NCI-H2227 treated with DMSO at 0.1 percent for 48 hours (cell line): Measurements from ENCODE around the gene CCR7.
"Not testable (repeated sequence)": the region's sequence is repeated elsewhere in the genome, so short reads cannot be mapped to it uniquely, and the experiment has no call there.

Experiments
- DNase-seq: peaks from one replicate; lab custom pipeline; 2025; lab: John Stamatoyannopoulos, UW

Gene CCR7

DNA sequence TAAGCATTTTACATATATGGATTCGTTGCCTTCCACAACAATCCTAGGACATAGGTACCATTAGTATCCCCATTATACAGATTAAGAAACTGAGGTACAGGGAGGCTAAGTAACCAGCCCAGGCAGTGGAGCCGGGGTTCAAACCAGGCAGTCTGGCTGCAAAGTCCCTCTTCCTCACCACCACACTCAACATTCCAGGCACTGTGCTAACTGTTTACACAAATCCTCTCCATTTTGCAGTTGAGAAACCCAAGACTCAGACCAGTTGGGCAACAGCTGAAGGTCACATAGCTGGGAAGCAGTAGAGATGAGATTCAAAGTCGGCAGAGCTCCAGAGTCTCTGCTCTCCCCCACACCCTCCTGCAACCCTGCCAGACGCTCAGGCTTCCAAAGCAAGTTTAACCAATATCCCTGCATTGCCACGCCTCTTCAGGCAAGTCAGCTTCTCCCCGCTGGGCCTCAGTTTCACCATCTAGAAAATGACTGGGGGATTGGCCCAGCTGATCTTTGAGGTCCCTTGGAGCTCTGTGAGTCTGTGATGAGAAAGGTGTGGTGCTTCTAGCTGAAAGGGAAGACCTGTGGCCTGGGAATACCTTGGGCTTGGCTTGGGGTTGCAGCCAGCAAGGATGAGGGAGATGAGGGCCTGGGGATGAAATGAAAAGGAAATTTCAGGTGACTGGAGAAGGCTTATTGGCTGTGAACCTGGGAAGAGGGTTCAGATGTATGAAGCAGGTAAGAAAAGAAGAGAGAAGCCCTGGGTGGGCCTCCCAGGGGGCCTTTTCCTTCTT, 14.0 kb downstream of the CCR7 start:
- no peak for DNase-seq

DNA sequence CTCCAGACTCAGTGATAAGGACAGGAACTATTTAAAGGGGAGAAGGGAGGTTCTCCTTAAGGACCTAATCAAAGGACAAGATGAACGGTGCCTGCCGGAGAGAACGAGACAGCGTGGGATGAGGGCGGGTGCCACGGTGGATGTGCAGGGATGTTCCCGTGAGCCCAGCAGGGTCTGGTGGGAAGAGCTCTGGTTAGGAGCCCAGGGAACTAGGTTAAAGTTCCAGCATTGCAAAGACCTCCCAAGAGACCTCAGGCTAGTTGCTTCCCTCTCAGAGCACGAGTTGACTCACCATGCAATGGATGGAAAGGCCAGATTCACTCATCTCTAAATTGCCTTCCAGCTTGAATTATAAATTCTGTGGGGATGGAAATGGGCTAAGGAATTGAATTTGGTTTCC, 14.7 kb downstream of the CCR7 start:
- DNase-seq = no peak

DNA sequence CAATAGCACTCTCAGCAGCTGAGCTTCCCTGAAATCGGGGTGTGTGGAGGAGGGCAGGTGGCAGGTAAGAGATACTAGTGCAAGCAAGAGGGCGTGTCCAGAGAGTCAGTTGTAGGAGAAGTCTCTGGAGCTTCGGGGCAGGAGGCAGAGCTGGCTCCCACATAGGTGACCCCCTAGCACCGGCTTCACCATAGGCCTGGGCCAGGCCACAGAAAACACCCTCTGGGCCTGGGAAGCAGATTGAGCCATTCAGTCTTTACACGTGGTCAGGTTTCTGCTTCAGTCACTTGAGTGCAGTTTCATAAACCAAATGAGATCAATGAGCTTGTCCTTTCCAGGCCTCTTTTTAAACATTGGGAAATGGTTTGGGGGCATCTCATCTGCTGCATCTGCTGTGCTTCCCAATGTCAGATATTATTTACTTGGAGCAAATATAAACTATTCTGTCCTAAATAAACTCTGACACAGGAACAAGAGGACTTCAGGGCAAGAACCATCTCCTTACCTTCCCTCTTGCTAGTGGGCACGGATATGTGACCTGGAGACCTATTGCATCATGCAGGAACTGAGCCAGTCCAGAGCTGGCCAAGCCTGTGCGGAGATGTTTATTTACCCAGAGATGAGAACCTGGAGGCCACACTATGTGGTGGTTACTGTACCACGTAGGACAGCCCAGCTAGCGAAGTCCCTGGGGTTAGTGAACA, 16.1 kb downstream of the CCR7 start:
- no peak for DNase-seq

DNA sequence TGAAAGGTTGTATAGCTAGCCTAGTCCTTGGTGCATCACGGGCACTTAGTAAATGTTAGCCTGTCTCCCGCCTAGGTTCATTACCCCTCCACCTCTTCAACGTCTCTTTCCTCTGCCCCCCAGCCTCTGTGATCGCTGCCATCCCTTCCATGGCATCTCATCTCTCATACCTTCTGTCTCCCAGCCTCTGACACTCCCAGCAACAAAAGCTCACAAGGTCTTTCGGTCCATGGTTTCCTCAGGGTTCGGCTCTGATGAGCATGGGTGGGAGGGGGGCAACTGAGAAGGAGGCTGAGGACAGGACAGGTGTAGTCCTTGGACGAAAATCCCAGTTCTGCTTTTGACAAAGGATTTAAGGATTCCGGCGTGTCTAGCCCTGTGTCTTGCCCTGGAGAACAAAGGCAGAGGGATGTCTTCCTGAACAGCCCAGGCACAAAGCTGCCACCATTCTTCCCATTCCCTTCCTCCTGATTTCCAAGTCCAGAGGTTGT, 16.7 kb downstream of the CCR7 start:
- no peak for DNase-seq

DNA sequence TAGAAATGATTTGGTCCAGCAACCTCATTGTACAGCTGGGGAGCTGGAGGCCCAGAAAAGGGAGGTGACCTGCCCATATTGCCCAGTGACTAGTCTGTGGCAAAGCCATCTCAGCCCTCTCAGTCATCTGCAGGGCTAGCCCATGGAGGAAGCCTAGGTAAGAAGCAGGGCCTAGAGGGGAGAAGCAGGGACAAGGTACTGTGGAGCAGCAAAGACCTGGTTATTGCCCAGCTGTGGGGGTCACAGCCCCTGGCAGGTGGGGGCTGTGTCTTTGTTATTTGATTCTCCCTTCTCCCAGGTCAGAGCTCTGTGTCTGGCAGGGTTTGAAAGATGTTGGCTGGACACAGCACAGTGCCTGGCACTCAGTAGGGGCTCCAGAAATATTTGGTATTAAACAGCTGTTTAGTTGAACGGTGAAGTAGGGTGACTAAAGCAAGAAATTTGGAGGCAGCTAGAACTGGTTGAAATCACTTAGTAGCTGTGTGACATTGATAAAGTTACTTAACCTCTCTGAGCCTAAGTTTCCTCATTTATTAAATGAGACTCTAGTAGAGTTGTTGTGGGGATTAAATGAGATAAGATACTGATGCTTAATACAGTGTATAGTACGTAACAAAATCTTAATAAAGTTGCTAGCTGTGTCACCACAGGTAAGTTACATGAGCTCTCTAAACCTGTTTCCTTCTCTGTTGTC, 17.3 kb downstream of the CCR7 start:
- DNase-seq = no peak

DNA sequence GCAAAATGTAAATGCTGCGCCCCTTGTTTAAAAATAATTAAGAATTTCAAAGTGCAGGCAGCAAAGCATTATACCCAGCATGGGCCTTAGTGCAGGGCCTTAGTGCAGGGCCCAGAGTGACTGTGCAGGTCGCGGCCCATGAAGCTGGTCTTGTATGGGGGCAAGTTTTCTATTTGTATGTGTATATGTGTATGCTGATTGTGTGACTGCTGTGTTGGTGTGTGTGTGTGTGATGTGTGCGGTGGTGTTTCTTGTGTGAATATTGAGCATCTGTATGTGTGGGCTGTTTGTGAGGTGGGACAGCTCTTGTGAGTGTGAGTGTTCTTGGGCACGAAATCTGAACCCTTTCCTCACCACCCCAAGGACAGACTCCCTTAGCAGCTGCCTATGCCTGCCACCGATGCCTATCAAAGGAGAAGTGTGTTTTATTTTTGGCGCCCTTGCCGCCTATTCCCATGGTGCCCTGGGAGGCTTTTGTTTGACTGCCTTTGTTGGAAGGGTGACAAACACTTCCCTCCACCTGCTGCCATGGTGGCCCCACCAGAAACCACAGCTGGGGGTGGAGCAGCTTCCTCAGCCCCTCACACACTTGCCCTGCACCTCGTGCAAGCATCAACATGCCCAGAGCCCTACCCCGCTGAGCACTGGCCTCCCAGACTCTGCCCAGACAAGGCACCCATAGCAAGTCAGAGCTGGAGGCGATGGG, 18.0 kb downstream of the CCR7 start:
- no peak for DNase-seq

DNA sequence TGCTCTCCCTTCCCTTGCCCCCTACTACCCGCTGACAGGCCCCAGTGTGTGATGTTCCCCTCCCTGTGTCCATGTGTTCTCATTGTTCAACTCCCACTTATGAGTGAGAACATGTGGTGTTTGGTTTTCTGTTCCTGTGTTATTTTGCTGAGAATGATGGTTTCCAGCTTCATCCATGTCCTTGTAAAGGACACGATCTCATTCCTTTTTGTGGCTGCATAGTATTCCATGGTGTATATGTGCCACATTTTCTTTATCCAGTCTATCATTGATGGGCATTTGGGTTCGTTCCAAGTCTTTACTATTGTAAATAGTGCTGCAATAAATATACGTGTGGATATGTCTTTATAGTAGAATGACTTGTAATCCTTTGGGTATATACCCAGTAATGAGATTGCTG, 18.8 kb downstream of the CCR7 start:
- not testable (repeated sequence) for DNase-seq

DNA sequence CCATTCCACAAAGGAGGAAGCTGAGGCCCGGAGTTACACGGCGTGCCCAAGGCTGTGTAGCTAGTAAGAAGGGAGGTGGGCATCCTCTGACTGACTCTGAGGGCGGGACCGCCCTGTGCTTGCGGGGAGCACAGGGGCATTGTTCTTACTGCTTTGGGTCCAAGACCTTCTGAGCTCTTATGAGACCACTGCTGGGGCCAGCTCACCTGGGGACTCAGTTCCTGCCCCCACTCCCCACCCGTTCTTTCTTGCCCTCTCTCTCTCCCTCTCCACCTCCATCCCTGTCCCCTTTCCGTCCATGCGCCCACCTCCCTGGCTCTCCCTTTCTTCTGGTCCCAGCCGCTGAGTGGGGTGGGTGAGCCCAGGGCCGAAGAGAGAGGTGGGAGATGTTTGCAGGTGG, 19.6 kb downstream of the CCR7 start:
- DNase-seq = no peak

DNA sequence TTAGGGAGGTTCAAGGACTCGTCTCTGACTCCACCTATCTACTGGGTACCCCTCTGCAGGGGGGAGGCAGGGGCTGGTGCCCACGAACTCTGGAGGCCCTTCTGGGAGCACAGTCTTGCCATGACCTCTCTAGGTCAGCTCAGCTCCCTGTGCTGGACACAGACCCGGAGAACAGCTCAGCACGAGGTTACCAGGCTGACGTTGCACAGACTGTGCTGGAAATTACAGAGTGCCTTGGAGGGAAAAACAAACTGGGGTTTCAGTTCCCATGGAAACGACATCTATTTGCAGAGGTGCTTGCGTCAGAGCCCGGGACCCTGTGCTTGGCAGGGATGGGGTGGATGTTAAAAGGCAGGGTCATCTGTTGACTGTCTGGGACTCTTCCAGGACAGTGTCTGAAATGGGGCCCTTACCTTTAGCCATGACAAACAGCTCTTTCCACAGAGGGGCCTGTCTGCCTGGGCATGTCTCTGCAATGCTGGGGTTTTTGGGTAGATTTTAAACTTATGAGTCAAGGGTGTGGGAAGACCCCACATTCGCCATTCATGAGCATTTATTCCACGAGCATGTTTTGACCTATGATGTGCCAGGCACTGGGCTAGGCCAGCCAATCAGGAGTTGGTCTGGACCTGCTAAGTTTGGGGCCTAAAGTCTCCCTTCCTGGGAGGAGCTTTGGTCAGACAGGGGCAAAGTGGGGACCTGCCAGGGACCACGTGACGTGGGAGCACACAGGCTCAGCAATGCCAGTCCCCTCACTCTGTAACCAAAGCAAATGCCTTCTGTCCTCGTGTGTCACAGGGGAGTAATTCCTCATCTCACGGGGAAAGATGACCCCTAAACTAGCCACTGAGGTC, 22.5 kb downstream of the CCR7 start:
- DNase-seq = peak; percentile 70

DNA sequence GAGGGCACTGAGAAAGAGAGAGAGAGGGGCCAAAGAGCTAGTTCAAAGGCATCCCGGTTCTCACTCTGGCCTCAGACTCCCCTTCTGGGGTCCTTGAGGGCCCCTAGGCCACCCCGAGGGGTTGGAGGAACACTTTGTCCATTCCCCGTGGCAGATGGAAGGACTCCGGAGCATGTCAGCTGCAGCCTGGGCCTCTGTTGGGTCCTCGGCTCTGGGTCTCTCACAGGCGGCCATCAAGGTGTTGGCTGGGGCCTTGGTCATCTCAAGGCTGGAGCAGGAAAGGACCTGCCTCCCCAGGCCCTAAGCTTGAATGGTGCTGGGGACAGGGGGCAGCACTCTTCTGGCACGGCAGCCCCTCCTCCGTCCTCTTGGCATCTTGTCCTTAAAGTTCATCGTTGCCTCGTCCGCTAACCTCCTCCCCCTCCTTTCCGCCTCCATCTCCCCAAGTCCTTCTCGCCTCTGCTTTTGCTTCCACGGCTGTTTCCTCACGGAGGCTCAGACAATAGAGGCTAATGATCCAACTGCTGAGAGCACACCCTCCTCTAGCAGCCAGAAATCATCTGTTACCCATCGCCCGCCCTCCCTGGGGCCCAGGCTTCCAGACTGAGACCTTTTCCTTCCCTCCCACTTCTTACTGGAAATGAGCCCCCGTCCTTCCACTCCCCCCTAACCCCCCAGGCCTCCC, 23.3 kb downstream of the CCR7 start:
- DNase-seq = peak; percentile 74

DNA sequence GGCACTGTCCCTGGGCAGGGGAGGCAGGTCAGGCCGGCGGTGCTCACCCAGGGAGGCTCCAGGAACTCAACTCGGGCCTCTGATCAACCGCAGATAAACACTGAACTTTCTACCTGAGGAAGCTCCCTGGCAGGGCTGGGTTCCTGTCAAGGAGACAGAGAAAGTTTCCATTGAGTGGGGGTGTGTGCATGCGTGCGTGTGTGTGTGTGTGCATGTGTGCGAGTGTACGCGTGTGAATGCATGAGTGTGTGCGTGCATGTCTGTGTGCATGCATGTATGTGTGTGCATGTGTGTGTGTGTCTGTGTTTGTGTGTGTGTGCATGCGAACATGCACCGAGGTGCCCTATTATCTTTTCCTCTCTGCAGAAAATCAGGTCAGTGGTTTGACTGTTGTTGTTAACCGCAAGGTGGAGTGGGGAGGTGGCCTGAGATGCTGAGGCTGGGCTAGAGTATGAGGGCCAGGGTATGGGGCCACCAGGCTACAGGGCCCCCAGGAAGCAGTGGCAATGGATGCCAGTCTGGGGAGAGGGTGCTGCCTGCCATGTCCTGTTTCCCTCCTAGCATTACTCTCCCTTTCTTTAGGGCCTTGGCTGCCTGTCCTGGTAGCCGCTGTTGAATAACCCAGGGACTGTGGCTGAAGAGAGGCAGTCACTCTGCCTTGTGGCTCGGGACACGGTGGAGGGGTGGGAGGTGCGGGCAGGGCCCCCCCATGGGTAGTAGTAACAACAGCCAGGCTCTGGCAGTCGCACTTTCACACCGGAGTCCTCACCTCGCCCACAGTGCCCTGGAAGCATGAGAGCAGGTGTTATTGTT, 24.0 kb downstream of the CCR7 start:
- DNase-seq = no peak

DNA sequence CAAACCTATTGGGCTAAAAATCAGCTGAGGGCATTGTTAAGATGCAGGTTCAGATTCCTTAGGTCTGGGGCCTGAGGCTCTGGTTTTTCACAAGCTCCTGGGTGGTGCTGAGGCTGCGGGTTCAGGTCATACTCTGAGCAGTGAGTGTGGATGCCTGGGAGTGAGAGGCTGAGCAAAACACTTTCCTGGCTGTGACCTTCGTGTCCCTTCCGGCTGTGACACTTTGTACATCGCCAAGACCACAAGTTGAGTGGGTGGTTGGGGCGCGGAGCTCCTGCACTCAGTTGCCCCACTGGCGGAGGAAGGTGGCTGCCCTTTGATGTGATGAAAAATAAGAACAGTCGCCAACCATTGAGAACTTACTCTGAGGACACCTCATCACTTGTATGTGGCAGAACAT, 24.8 kb downstream of the CCR7 start:
- DNase-seq = no peak

DNA sequence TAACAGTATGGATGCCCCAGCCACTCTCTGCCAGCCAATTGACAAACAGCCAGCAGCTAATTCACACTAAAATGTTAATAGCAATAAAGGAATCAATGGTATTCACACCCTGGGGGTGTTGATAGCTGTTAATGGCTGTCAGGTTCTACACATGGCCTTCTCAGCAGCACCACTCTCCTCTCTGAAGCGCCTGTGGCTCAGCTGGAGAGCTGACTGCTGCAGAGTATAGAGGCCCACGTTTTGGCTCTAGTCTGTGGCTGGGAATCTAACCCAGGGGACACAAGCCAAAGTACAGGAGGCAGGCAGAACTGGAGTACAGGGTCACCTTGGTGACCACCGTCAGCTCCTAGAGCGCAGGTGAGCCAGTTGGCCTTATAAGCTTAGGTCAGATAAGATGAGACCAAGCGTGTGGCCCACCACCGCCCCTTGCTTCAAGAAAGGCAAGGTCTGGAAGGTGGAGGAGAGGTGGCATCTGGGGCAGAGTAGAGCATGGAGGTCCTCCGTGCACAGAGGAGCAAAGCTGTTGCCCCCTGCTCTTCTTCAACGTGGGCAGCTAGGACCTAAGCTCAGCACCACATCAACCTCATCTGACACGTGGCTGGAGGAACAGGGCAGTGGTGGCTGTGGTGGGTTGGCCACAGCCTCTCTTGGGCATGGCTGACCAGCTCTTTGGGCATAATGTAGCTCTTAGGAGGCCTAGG, 25.4 kb downstream of the CCR7 start:
- DNase-seq = no peak

DNA sequence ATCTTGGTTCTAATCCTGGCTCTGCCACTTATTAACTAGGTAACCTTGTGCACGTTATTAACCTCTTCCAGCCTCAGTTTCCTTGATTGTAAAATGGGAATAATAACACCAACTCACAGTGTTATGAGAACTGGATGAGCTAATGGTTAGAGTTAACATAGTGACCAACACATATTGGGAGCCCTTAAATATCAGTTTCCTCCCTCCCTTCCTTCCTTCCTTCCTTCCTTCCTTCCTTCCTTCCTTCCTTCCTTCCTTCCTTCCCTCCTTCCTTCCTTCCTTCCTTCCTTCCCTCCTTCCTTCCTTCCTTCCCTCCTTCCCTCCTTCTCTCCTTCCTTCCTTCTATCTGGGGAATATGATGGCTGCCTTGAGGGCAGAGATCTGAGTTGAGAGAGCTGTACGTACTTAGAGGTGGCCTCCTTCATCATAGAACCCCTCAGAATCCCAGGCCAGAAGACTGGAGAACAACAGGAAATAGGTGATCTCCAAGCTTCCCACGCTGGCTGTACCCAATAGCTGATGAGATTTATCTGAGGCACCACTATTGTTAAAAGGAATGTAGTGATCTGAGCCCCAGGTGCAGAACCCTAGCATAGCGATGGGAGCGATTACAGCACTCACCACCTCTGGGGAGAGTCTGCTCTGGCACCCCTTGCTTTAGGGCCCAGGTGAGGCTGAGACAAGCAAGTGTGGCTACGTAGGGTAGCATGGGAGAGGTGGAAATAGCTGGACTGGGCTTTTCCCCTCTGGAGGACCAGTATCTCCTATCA, 26.2 kb downstream of the CCR7 start:
- DNase-seq = no peak

DNA sequence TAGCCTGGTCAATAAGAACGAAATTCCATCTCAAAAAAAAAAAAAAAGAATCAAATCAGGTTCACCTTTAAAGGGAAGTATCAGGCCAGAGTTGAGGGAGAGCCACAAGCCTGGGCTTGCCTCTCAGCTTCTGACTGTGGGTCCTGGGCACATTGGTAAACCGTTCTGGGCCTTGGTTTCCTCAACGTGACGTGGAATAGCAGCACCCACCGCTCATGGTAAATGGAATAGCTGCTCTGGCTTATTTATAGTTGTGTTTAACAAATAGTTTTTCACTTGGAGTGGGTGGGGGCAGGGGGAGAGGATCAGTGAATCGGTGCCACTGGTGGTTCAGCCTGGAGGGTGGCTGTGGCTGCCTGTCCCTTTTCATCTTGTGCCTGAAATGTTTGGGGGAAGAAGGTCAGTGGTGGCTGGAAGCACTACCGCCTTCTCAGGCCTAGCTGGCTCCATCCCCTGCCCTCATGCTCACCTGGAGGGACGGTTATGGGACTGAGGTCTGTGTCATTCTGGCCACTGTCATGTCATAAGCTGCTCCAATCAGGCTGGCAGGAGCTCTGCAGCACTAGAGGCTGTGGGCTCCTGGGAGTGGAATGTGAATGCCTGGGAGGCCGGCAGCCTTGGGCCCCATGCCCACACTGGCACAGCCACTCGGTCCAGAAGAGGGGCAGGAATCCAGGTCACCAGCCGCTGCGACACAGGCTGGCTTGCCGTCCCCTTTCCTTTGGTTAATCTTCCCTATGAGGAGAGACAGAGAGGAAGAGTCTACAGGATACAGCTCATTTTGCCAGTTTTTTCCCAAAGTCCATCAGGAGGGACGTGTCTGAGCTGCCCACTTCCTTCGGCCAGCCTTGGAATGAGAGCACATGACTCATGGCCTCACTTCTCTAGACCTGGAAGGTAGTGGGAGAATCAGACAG, 27.0 kb downstream of the CCR7 start:
- no peak for DNase-seq

DNA sequence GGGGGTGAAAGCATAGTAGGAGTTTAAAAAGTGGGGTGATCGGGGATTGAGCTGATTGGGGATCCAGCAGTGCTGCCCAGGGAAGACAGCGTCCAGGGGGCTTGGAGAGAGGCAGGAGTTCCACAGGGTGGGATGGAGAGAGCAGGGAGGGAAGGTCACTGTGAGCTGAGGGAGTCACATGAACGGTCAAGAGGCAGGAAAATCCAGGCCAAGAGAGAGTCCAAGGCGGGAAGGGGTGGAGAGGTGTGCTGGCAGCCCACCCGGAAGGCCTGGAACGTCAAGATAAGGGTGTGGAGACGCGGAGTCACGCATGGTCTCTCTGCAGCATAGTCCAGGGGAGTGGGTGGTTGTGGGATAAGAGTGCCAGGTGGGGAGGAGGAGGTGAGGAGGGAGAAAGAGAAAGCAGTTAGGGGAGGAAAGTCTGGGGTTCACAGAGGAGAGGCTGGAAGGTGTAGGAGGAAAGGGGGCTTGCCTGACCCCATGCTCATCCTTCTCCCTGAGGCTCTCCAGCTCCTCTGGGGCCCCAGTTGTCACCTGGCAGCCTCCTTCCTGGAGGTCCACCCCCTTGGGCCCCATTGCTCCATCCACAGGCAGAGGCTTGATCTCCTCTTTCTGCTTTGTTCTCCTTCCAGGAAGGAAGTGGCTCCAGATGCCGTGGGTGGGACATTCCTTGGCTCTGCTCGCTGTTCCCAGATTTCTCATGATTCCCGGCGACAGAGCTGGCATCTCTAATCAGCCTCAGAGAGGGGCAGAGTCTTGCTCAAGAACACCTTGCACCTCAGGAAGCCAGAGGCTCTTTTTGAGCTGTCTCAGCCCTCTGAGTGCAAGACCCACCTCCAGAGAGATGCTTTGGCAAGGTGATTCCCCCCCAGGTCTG, 28.7 kb downstream of the CCR7 start:
- DNase-seq = no peak
